Thymus (tissue), 11 donors: Measurements from ENCODE around the gene SLC22A25. TPM values are rescaled to one million over a fixed set of nuclear protein-coding genes. Genes with fewer than 3 reads are reported as not detected.
A peak's percentile ranks its signal among the peaks of the same experiment; 100 is the strongest.
"Not testable (repeated sequence)": the region's sequence is repeated elsewhere in the genome, so short reads cannot be mapped to it uniquely, and the experiment has no call there.

Experiments used
- DNase-seq, 9 donors: peaks; one replicate each; pipeline ENCODE4 v3.0.0-alpha.2; 2013; ENCODE audit warnings: low spot score in 9 of 9, low read depth in 6 of 9, missing footprints in 1 of 9
- H3K27ac ChIP-seq, 2 donors: one replicate each; pipeline ENCODE4 v1.5.1; 2013; ENCODE audit warnings: control low read depth in 1 of 2, low read depth in 1 of 2, low read length in 1 of 2, mild to moderate bottlenecking in 1 of 2, moderate library complexity in 1 of 2
- H3K27me3 ChIP-seq, 2 donors: one replicate each; pipeline ENCODE4 v1.5.1; 2013; ENCODE audit warnings: low read length in 1 of 2; ENCODE audit not compliant: control insufficient read depth in 2 of 2, insufficient read depth in 1 of 2
- H3K36me3 ChIP-seq, 2 donors: one replicate each; pipeline ENCODE4 v1.5.1; 2013; ENCODE audit warnings: low read length in 1 of 2, mild to moderate bottlenecking in 1 of 2, moderate library complexity in 1 of 2; ENCODE audit not compliant: control insufficient read depth in 2 of 2, insufficient read depth in 2 of 2
- H3K4me1 ChIP-seq, 2 donors: one replicate each; pipeline ENCODE4 v1.5.1; 2013; ENCODE audit warnings: low read length in 2 of 2; ENCODE audit not compliant: control insufficient read depth in 2 of 2, insufficient read depth in 2 of 2
- H3K4me3 ChIP-seq, 2 donors: one replicate each; pipeline ENCODE4 v1.5.1; 2013; ENCODE audit warnings: low read length in 2 of 2, control low read depth in 1 of 2, mild to moderate bottlenecking in 1 of 2
- H3K9me3 ChIP-seq, 2 donors: one replicate each; pipeline ENCODE4 v1.5.1; 2013; ENCODE audit warnings: low read length in 1 of 2, mild to moderate bottlenecking in 1 of 2; ENCODE audit not compliant: control insufficient read depth in 2 of 2, insufficient read depth in 1 of 2
- WGBS: extraction: QIAGEN DNeasy Blood & Tissue Kit; methylation state at CpG from one replicate; pipeline ENCODE4 v1.1.7; 2013; 5-methylcytosine and 5-hydroxymethylcytosine counted together
- polyA plus RNA-seq: library from polyadenylated mRNA; stranded (reverse); fragments of 200-250 nt; gene quantifications from one replicate; pipeline ENCODE4 v1.2.3, GENCODE V29; 2013
- total RNA-seq: library from RNA; stranded (reverse); fragments of 120-200 nt; gene quantifications from one replicate; pipeline ENCODE4 v1.2.4, GENCODE V29; 2013
- donor health status: healthy.

Gene SLC22A25
- total and polyA plus RNA-seq, 2 donors: not detected

GRCh38 chr11:63251312-63251711 is 7.9 kb upstream of the SLC22A25 start:
- DNase-seq: no peak
- no peaks in the 10 kb centered on the region for H3K36me3 ChIP-seq
- H3K4me3 ChIP-seq: no peak overlapping the region
- no peaks in the 10 kb centered on the region for H3K27me3 ChIP-seq
- 92% methylated on average over 2 of the region's 2 CpGs for WGBS
- H3K9me3 ChIP-seq: no peaks in the 10 kb centered on the region
- H3K27ac ChIP-seq: no peak overlapping the region
- H3K4me1 ChIP-seq: no peaks in the 10 kb centered on the region

- 97% methylated on average over 5 of the region's 5 CpGs for WGBS
- Histone ChIP-seq H3K27ac (no peak overlapping the region), H3K36me3 (no peaks in the 10 kb centered on the region), H3K9me3 (no peaks in the 10 kb centered on the region), H3K4me3 (no peak overlapping the region), H3K4me1 (no peaks in the 10 kb centered on the region), H3K27me3 (no peaks in the 10 kb centered on the region)
- no peak for DNase-seq
Observed at GRCh38 chr11:63250162-63251050, 7.0 kb upstream of the SLC22A25 start.

- DNase-seq: no peak
- 33% methylated on average over 3 of the region's 3 CpGs for WGBS
- Histone ChIP-seq H3K4me3 (no peak overlapping the region), H3K4me1 (peaks cover 0 to 10% of the 10 kb centered on the region in 2 donors), H3K36me3 (no peaks in the 10 kb centered on the region), H3K27ac (no peak overlapping the region), H3K27me3 (no peaks in the 10 kb centered on the region), H3K9me3 (no peaks in the 10 kb centered on the region)
Observed at GRCh38 chr11:63248966-63249365, 5.6 kb upstream of the SLC22A25 start.

GRCh38 chr11:63247237-63248002 is 4.0 kb upstream of the SLC22A25 start:
- H3K27me3 ChIP-seq, DNase-seq, H3K36me3 ChIP-seq, H3K9me3 ChIP-seq, H3K4me3 ChIP-seq, H3K27ac ChIP-seq: not testable (repeated sequence)
- peaks cover 11 to 24% of the 10 kb centered on the region in 2 donors for H3K4me1 ChIP-seq
- 91% methylated on average over 7 of the region's 7 CpGs for WGBS

- 86% methylated on average over 1 of the region's 1 CpG for WGBS
- H3K4me3 ChIP-seq: no peak overlapping the region
- H3K9me3 ChIP-seq: no peaks in the 10 kb centered on the region
- H3K4me1 ChIP-seq: peaks cover 19 to 30% of the 10 kb centered on the region in 2 donors
- H3K27me3 ChIP-seq: no peaks in the 10 kb centered on the region
- H3K36me3 ChIP-seq: no peaks in the 10 kb centered on the region
- no peak for DNase-seq
- H3K27ac ChIP-seq: no peak overlapping the region
Observed at GRCh38 chr11:63246045-63246444, 2.6 kb upstream of the SLC22A25 start.

GRCh38 chr11:63244862-63245261 is 1.5 kb upstream of the SLC22A25 start:
- peaks cover 19 to 34% of the 10 kb centered on the region in 2 donors for H3K4me1 ChIP-seq
- no peak overlapping the region for H3K27ac ChIP-seq
- H3K4me3 ChIP-seq: no peak overlapping the region
- 92% methylated on average over 2 of the region's 2 CpGs for WGBS
- no peaks in the 10 kb centered on the region for H3K27me3 ChIP-seq
- H3K9me3 ChIP-seq: no peaks in the 10 kb centered on the region
- no peaks in the 10 kb centered on the region for H3K36me3 ChIP-seq
- DNase-seq: no peak

GRCh38 chr11:63242089-63242781 is 1.2 kb downstream of the SLC22A25 start:
- WGBS: 13% methylated on average over 5 of the region's 5 CpGs
- Histone ChIP-seq H3K36me3 (no peaks in the 10 kb centered on the region), H3K9me3 (no peaks in the 10 kb centered on the region), H3K27me3 (no peaks in the 10 kb centered on the region), H3K4me3 (peak overlapping the region in 1 of 2 donors; percentile 14), H3K27ac (peak overlapping the region in 1 of 2 donors; percentile 57), H3K4me1 (peaks cover 19 to 34% of the 10 kb centered on the region in 2 donors)
- peak in 7 of 9 donors; percentile 6 to 62 (median 19) for DNase-seq

GRCh38 chr11:63240791-63241379 is 2.5 kb downstream of the SLC22A25 start:
- Histone ChIP-seq H3K27me3 (no peaks in the 10 kb centered on the region), H3K4me3 (no peak overlapping the region), H3K4me1 (peaks cover 19 to 34% of the 10 kb centered on the region in 2 donors), H3K27ac (no peak overlapping the region), H3K9me3 (no peaks in the 10 kb centered on the region), H3K36me3 (no peaks in the 10 kb centered on the region)
- no peak for DNase-seq
